Stimulated activated CD8-positive, alpha-beta memory T cell treated with anti-CD3 and anti-CD28 coated beads, Interleukin-4, amount 100 ng/mL, for 1 hour (primary cell): Measurements from ENCODE around the gene PLXNA2.
A peak's percentile ranks its signal among the peaks of the same experiment; 100 is the strongest.

Experiments
- DNase-seq, 2 donors: peaks; one replicate each; pipeline ENCODE4 v3.0.0-alpha.2; 2020; ENCODE audit warnings: low read depth in 2 of 2, low spot score in 1 of 2

PLXNA2 gene

GRCh38 chr1:208149776-208150514 is 94.2 kb downstream of the PLXNA2 start:
- no peak for DNase-seq

- no peak for DNase-seq
Observed at GRCh38 chr1:208149213-208149612, 95.0 kb downstream of the PLXNA2 start.

- DNase-seq = no peak
Observed at GRCh38 chr1:208148380-208148779, 95.8 kb downstream of the PLXNA2 start.

GRCh38 chr1:208146650-208147049 is 97.5 kb downstream of the PLXNA2 start:
- no peak for DNase-seq

GRCh38 chr1:208145167-208145566 is 99.0 kb downstream of the PLXNA2 start:
- DNase-seq = no peak

GRCh38 chr1:208142590-208143382 is 101.4 kb downstream of the PLXNA2 start:
- DNase-seq = no peak

GRCh38 chr1:208141610-208142192 is 102.5 kb downstream of the PLXNA2 start:
- DNase-seq = no peak

GRCh38 chr1:208139434-208140045 is 104.6 kb downstream of the PLXNA2 start:
- no peak for DNase-seq

- no peak for DNase-seq
Observed at GRCh38 chr1:208137193-208137592, 107.0 kb downstream of the PLXNA2 start.

- DNase-seq = no peak
Observed at GRCh38 chr1:208136459-208137182, 107.6 kb downstream of the PLXNA2 start.

- DNase-seq = no peak
Observed at GRCh38 chr1:208135354-208135753, 108.8 kb downstream of the PLXNA2 start.

GRCh38 chr1:208134491-208134890 is 109.7 kb downstream of the PLXNA2 start:
- DNase-seq = no peak

- DNase-seq = no peak
Observed at GRCh38 chr1:208133355-208133754, 110.8 kb downstream of the PLXNA2 start.

- peak in 1 of 2 donors; percentile 17 for DNase-seq
Observed at GRCh38 chr1:208132287-208132882, 111.8 kb downstream of the PLXNA2 start.

- no peak for DNase-seq
Observed at GRCh38 chr1:208131621-208132286, 112.4 kb downstream of the PLXNA2 start.

GRCh38 chr1:208129487-208129886 is 114.7 kb downstream of the PLXNA2 start:
- DNase-seq = no peak

- DNase-seq = no peak
Observed at GRCh38 chr1:208129060-208129459, 115.1 kb downstream of the PLXNA2 start.

GRCh38 chr1:208127792-208128529 is 116.2 kb downstream of the PLXNA2 start:
- DNase-seq = no peak

- no peak for DNase-seq
Observed at GRCh38 chr1:208127284-208127683, 116.9 kb downstream of the PLXNA2 start.
